Upper lobe of left lung (tissue), 6 donors: Measurements from ENCODE around the gene EML4. TPM values are rescaled to one million over a fixed set of nuclear protein-coding genes. Genes with fewer than 3 reads are reported as not detected.

Source experiments
- ATAC-seq, 2 donors: fragments of 200-7000 bp; cut with Tn5 transposase; one replicate each; pipeline ENCODE4 v1.9.1; 2022; ENCODE audit warnings: mild to moderate bottlenecking in 2 of 2, moderate library complexity in 2 of 2; ENCODE audit not compliant: low FRiP score in 2 of 2
- DNase-seq, 2 donors: peaks; one replicate each; pipeline ENCODE4 v3.0.0-alpha.2; 2019 to 2020
- H3K27ac ChIP-seq, 4 donors: fragments of 200-600 bp; sonication (generic); one replicate each; pipeline ENCODE4 v1.5.1; 2016 to 2019
- H3K27me3 ChIP-seq, 4 donors: fragments of 200-600 bp; sonication (generic); one replicate each; pipeline ENCODE4 v1.5.1; 2017 to 2019
- H3K36me3 ChIP-seq, 4 donors: fragments of 200-600 bp; sonication (generic); one replicate each; pipeline ENCODE4 v1.5.1; 2016 to 2019
- H3K4me1 ChIP-seq, 4 donors: fragments of 200-600 bp; sonication (generic); one replicate each; pipeline ENCODE4 v1.5.1; 2018 to 2019
- H3K4me3 ChIP-seq, 4 donors: fragments of 200-600 bp; sonication (generic); one replicate each; pipeline ENCODE4 v1.5.1; 2017 to 2019; ENCODE audit warnings: mild to moderate bottlenecking in 2 of 4, moderate library complexity in 1 of 4
- H3K9me3 ChIP-seq, 4 donors: fragments of 200-600 bp; sonication (generic); one replicate each; pipeline ENCODE4 v1.5.1; 2018 to 2019
- CTCF ChIP-seq, 6 experiments: fragments of 450-650 bp in 4 of 6; fragments of 200-600 bp in 2 of 6; sonication (generic) in 2 of 6; IDR thresholded peaks; one replicate each; pipeline ENCODE4 v1.5.1; 2016 to 2019; ENCODE audit warnings: antibody characterized with exemption in 6 of 6
- EP300 ChIP-seq, 4 donors: sonication (generic); formaldehyde crosslinking; IDR thresholded peaks; one replicate each; pipeline ENCODE4 v1.5.1; 2017; ENCODE audit warnings: antibody characterized with exemption in 4 of 4, control low read depth in 2 of 4
- POLR2A ChIP-seq, 4 donors: fragments of 450-650 bp; IDR thresholded peaks; one replicate each; pipeline ENCODE4 v1.5.1; 2016 to 2017; ENCODE audit warnings: antibody characterized with exemption in 4 of 4, mild to moderate bottlenecking in 2 of 4
- POLR2AphosphoS5 ChIP-seq, 2 donors: sonication (generic); formaldehyde crosslinking; IDR thresholded peaks; one replicate each; pipeline ENCODE4 v1.5.1; 2017; ENCODE audit warnings: antibody characterized with exemption in 2 of 2
- WGBS, 2 donors: methylation state at CpG; one replicate each; pipeline ENCODE4 v1.1.5; 2017 to 2018; 5-methylcytosine and 5-hydroxymethylcytosine counted together
- total RNA-seq, 6 donors: library from RNA; depleted of rRNA in 4 of 6; stranded (reverse); fragments of >200 nt in 4 of 6; gene quantifications; one replicate each; pipeline versions ENCODE4 v1.1.0 to v1.2.1, GENCODE V29; 2016 to 2021
- donor health status: DM: no; HTN: no; CAD: no; lungs with moderate emphysema.
- donor health status: DM: no; HTN: yes; CAD: no; lungs with severe emphysema.

Gene EML4
- total RNA-seq, 6 donors from 2014 or later, result 42.7 to 96.9 (median 62.0) TPM

DNA sequence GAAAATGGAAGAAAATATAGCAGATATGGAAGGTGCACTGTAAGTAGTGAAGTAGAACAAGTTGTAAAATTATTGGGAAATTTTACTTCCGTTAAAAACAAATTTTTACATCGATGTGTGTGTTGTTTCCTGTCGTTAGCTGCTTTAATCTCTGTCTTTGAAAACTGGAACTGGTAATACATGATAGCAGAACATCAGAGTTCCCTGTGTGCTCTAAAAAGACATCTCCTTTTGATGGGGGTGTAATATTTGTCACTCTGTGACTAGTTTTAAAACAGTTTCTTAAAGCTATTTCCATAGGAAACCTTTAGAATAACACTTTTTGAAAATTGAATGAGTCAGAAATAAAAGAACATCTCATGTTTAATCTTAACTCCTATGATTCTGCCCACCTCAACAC is 148.3 kb downstream of the EML4 start:
- no peak for DNase-seq
- no peak for TF ChIP-seq CTCF (IDR thresholded peaks at IDR 0.05)
- no peak for TF ChIP-seq EP300 (IDR thresholded peaks at IDR 0.05)
- no peak for TF ChIP-seq POLR2AphosphoS5 (IDR thresholded peaks at IDR 0.05)
- no peak for TF ChIP-seq POLR2A (IDR thresholded peaks at IDR 0.05)
- ATAC-seq, result no peak
- no peaks in the 10 kb centered on the region for H3K27me3 ChIP-seq
- 80 to 83% methylated on average over 3 of the region's 3 CpGs for WGBS, 2 donors
- H3K4me3 ChIP-seq, result no peak overlapping the region
- H3K27ac ChIP-seq, result no peak overlapping the region
- H3K36me3 ChIP-seq, result peaks cover 0 to 35% (median 2%) of the 10 kb centered on the region in 4 donors
- H3K4me1 ChIP-seq, result peaks cover 0 to 4% (median 0%) of the 10 kb centered on the region in 4 donors
- no peaks in the 10 kb centered on the region for H3K9me3 ChIP-seq

GRCh38 chr2:42317945-42318344 is 148.8 kb downstream of the EML4 start:
- no peak overlapping the region for H3K27ac ChIP-seq
- H3K4me3 ChIP-seq, result no peak overlapping the region
- DNase-seq (no peak), ATAC-seq (no peak)
- H3K4me1 ChIP-seq, result peaks cover 0 to 4% (median 0%) of the 10 kb centered on the region in 4 donors
- no peaks in the 10 kb centered on the region for H3K9me3 ChIP-seq
- no peaks in the 10 kb centered on the region for H3K27me3 ChIP-seq
- H3K36me3 ChIP-seq, result peaks cover 0 to 35% (median 2%) of the 10 kb centered on the region in 4 donors
- TF ChIP-seq EP300 (IDR thresholded peaks at IDR 0.05) (no peak), POLR2A (IDR thresholded peaks at IDR 0.05) (no peak), POLR2AphosphoS5 (IDR thresholded peaks at IDR 0.05) (no peak), CTCF (IDR thresholded peaks at IDR 0.05) (no peak)

DNA sequence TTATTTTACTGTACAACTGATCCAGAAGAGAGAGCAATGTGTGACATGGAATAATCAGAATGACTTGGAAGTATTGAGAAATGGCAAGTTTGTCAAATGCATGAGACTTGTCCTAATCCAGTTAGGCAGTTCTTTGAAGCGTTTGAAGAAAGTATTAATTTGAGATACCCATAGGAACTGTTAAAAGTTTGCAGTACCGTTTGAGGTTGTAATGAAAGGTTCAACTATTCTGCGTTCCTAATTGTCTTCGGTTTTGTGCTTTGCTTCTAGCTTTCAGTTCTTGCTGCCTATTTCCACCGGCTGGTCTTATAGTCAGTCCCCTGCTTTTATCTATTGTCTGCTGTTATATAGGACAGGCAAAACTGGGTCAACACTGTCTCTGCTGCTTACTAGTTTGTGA is 150.1 kb downstream of the EML4 start:
- 96 to 98% methylated on average over 5 of the region's 5 CpGs for WGBS, 2 donors
- no peak for ATAC-seq
- Histone ChIP-seq H3K9me3 (no peaks in the 10 kb centered on the region), H3K27me3 (no peaks in the 10 kb centered on the region), H3K36me3 (peaks cover 0 to 35% (median 2%) of the 10 kb centered on the region in 4 donors), H3K4me3 (no peak overlapping the region), H3K27ac (no peak overlapping the region), H3K4me1 (peaks cover 0 to 4% (median 0%) of the 10 kb centered on the region in 4 donors)
- DNase-seq, result no peak
- no peak for TF ChIP-seq POLR2A (IDR thresholded peaks at IDR 0.05)
- no peak for TF ChIP-seq EP300 (IDR thresholded peaks at IDR 0.05)
- TF ChIP-seq POLR2AphosphoS5 (IDR thresholded peaks at IDR 0.05), result no peak
- TF ChIP-seq CTCF (IDR thresholded peaks at IDR 0.05), result no peak

- H3K27ac ChIP-seq, result no peak overlapping the region
- H3K4me1 ChIP-seq, result no peaks in the 10 kb centered on the region
- H3K4me3 ChIP-seq, result no peak overlapping the region
- DNase-seq, result no peak
- ATAC-seq, result no peak
- no peaks in the 10 kb centered on the region for H3K9me3 ChIP-seq
- WGBS, 2 donors, result 62 to 67% methylated on average over 2 of the region's 2 CpGs
- no peaks in the 10 kb centered on the region for H3K27me3 ChIP-seq
- H3K36me3 ChIP-seq, result peaks cover 0 to 38% (median 2%) of the 10 kb centered on the region in 4 donors
- TF ChIP-seq CTCF (IDR thresholded peaks at IDR 0.05) (no peak), POLR2AphosphoS5 (IDR thresholded peaks at IDR 0.05) (no peak), POLR2A (IDR thresholded peaks at IDR 0.05) (no peak), EP300 (IDR thresholded peaks at IDR 0.05) (no peak)
Observed at GRCh38 chr2:42321452-42322064, 152.4 kb downstream of the EML4 start.

- ATAC-seq (no peak), DNase-seq (no peak)
- Histone ChIP-seq H3K4me3 (no peak overlapping the region), H3K9me3 (no peaks in the 10 kb centered on the region), H3K27ac (no peak overlapping the region), H3K27me3 (no peaks in the 10 kb centered on the region), H3K4me1 (no peaks in the 10 kb centered on the region), H3K36me3 (peaks cover 0 to 40% (median under 1%) of the 10 kb centered on the region in 4 donors)
- no peak for TF ChIP-seq POLR2AphosphoS5 (IDR thresholded peaks at IDR 0.05)
- TF ChIP-seq POLR2A (IDR thresholded peaks at IDR 0.05), result no peak
- TF ChIP-seq EP300 (IDR thresholded peaks at IDR 0.05), result no peak
- no peak for TF ChIP-seq CTCF (IDR thresholded peaks at IDR 0.05)
- WGBS, 2 donors, result 88 to 94% methylated on average over 4 of the region's 4 CpGs
Observed at GRCh38 chr2:42324244-42324643, 155.1 kb downstream of the EML4 start.
